OCI-LY1 (cell line): ENCODE data around the gene NADK.
"Not testable (repeated sequence)": the region's sequence is repeated elsewhere in the genome, so short reads cannot be mapped to it uniquely, and the experiment has no call there.

ENCODE experiments used
- EZH2 ChIP-seq: fragments of 200-600 bp; sonication (generic), shearing (Covaris generic); IDR thresholded peaks from 2 replicates; pipeline ENCODE4 v1.8.0; 2017; ENCODE audit warnings: borderline replicate concordance, mixed run types, mild to moderate bottlenecking, antibody characterized with exemption, low read length, moderate library complexity, mixed read lengths
- TF ChIP-seq, protein P1 (sequence below): fragments of 200-600 bp; sonication (generic), shearing (Covaris generic); IDR thresholded peaks from 2 replicates; pipeline ENCODE4 v1.5.1; 2017; ENCODE audit warnings: mild to moderate bottlenecking, antibody characterized with exemption, low read length, moderate library complexity, mixed read lengths

DNA sequence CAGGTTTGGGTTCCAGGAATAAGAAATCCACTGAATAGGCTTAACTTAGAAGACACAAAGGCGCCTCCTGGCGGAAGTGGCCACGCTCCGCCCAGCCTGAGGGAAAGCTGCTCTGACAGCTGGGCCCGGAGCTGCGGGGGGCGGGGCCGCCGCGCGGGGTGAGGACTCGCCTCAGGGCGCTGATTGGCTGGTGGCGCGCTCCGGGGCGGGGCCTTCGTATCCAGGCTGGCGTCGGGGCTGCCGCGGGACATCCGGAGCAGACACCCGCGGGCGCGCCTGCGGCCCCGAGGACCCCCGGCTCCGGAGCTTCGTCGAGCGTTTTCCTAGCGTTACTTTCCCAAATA, 31.7 kb downstream of the NADK start:
- TF ChIP-seq, protein P1, sequence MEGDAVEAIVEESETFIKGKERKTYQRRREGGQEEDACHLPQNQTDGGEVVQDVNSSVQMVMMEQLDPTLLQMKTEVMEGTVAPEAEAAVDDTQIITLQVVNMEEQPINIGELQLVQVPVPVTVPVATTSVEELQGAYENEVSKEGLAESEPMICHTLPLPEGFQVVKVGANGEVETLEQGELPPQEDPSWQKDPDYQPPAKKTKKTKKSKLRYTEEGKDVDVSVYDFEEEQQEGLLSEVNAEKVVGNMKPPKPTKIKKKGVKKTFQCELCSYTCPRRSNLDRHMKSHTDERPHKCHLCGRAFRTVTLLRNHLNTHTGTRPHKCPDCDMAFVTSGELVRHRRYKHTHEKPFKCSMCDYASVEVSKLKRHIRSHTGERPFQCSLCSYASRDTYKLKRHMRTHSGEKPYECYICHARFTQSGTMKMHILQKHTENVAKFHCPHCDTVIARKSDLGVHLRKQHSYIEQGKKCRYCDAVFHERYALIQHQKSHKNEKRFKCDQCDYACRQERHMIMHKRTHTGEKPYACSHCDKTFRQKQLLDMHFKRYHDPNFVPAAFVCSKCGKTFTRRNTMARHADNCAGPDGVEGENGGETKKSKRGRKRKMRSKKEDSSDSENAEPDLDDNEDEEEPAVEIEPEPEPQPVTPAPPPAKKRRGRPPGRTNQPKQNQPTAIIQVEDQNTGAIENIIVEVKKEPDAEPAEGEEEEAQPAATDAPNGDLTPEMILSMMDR: not testable (repeated sequence)
- not testable (repeated sequence) for TF ChIP-seq EZH2
